HG03457 (cell line): Measurements from ENCODE around the gene TSSK6.

Experiments
- ATAC-seq: cut with Tn5 transposase; IDR thresholded peaks from one replicate; pipeline ENCODE4 v1.9.1; 2021; ENCODE audit warnings: moderate number of reproducible peaks; ENCODE audit not compliant: unreplicated experiment

TSSK6 gene

GRCh38 chr19:19465436-19466070 lies 49.8 kb downstream of the TSSK6 start:
- ATAC-seq = no peak

GRCh38 chr19:19464339-19465098 lies 50.8 kb downstream of the TSSK6 start:
- no peak for ATAC-seq
